HCT116 (cell line): ENCODE results near the gene SMIM21. TPM values are rescaled to one million over a fixed set of nuclear protein-coding genes. Genes with fewer than 3 reads are reported as not detected.

Experiments
- ATAC-seq: fragments of 200-7000 bp; cut with Tn5 transposase; 2 replicates; pipeline ENCODE4 v1.9.1; 2020; ENCODE audit warnings: mild to moderate bottlenecking, moderate library complexity
- BruUV-seq: library from RNA; stranded (reverse); fragments of 400-500 nt; replicated peaks from 2 replicates; lab custom pipeline; 2021; lab: Mats Ljungman, UMichigan
- CTCF ChIA-PET: fragments of 300-600 bp; sonication (Branson Sonifier 250); formaldehyde crosslinking; loops from one replicate; lab custom pipeline; 2021; ENCODE audit warnings: antibody characterized with exemption; lab: Charles Lee
- POLR2A ChIA-PET: fragments of 300-600, 350-600 bp; sonication (Branson Sonifier 250); formaldehyde crosslinking; loops from one replicate; lab custom pipeline; 2021; ENCODE audit warnings: antibody characterized with exemption; lab: Charles Lee
- RAD21 ChIA-PET, 2 experiments: fragments of 300-600 bp; sonication (Branson Sonifier 250); formaldehyde crosslinking; loops; one replicate each; lab custom pipeline; 2023; ENCODE audit warnings: low total read pairs in 2 of 2; ENCODE audit not compliant: uncharacterized antibody in 2 of 2, unreplicated experiment in 2 of 2, low non-redundant PET in 1 of 2; lab: Charles Lee
- DNase-seq: peaks from one replicate; pipeline ENCODE4 v3.0.0-alpha.2; 2010; ENCODE audit warnings: low read depth, low spot score
- H2AFZ ChIP-seq: fragments of 200-600 bp; shearing (Covaris generic), sonication (generic); 2 replicates; pipeline ENCODE4 v1.6.1; 2017; ENCODE audit warnings: low read depth, mixed run types, mixed read lengths, antibody characterized with exemption, low read length; ENCODE audit not compliant: poor library complexity, severe bottlenecking
- H3K27ac ChIP-seq: 2 replicates; pipeline ENCODE4 v1.5.1; 2012; ENCODE audit warnings: low read depth, low read length
- H3K27me3 ChIP-seq: fragments of 200-600 bp; sonication (generic); 2 replicates; pipeline ENCODE4 v1.6.1; 2016; ENCODE audit warnings: mixed run types, low read length, mixed read lengths; ENCODE audit not compliant: insufficient read depth
- H3K36me3 ChIP-seq, 2 experiments: fragments of 200-500 bp in 1 of 2; fragments of 200-600 bp in 1 of 2; sonication (Bioruptor generic) in 1 of 2; sonication (generic) in 1 of 2; 2 replicates each; pipeline versions ENCODE4 v1.5.1 to v1.6.1; 2014 to 2016; ENCODE audit warnings: low read length in 2 of 2, inconsistent platforms in 1 of 2, mixed read lengths in 1 of 2, mixed run types in 1 of 2; ENCODE audit not compliant: insufficient read depth in 2 of 2, control insufficient read depth in 1 of 2
- H3K4me1 ChIP-seq, 2 experiments: fragments of 200-600 bp in 1 of 2; sonication (generic) in 1 of 2; 2 replicates each; pipeline versions ENCODE4 v1.5.1 to v1.6.1; 2012 to 2017; ENCODE audit warnings: low read length in 2 of 2, inconsistent platforms in 1 of 2, mild to moderate bottlenecking in 1 of 2, mixed read lengths in 1 of 2, mixed run types in 1 of 2, moderate library complexity in 1 of 2; ENCODE audit not compliant: insufficient read depth in 2 of 2, control insufficient read depth in 1 of 2
- H3K4me2 ChIP-seq: fragments of 200-600 bp; sonication (generic); 2 replicates; pipeline ENCODE4 v1.6.1; 2017; ENCODE audit warnings: mixed run types, low read length, mixed read lengths
- H3K4me3 ChIP-seq, 2 experiments: fragments of 200-600 bp in 1 of 2; sonication (generic) in 1 of 2; replicated peaks in 1 of 2; 2 replicates each; pipeline ENCODE4 v1.5.1; 2011 to 2016; ENCODE audit warnings: low read length in 2 of 2, control low read depth in 1 of 2, low read depth in 1 of 2, mild to moderate bottlenecking in 1 of 2, mixed read lengths in 1 of 2, mixed run types in 1 of 2
- H3K79me2 ChIP-seq: fragments of 200-600 bp; sonication (generic); 2 replicates; pipeline ENCODE4 v1.6.1; 2017; ENCODE audit warnings: mild to moderate bottlenecking, mixed run types, low read length, moderate library complexity, mixed read lengths; ENCODE audit not compliant: insufficient read depth
- H3K9ac ChIP-seq: fragments of 200-600 bp; sonication (generic); 2 replicates; pipeline ENCODE4 v1.6.1; 2016; ENCODE audit warnings: low read length, mixed read lengths
- H3K9me2 ChIP-seq: fragments of 200-600 bp; sonication (generic), shearing (Covaris generic); 2 replicates; pipeline ENCODE4 v1.6.1; 2017; ENCODE audit warnings: mixed run types, mild to moderate bottlenecking, moderate library complexity; ENCODE audit not compliant: insufficient read depth
- H3K9me3 ChIP-seq, 2 experiments: fragments of 200-500 bp in 1 of 2; fragments of 200-600 bp in 1 of 2; sonication (Bioruptor generic) in 1 of 2; sonication (generic) in 1 of 2; 2 replicates each; pipeline ENCODE4 v1.6.1; 2014 to 2017; ENCODE audit warnings: low read length in 2 of 2, mixed read lengths in 2 of 2, inconsistent platforms in 1 of 2, low read depth in 1 of 2, mild to moderate bottlenecking in 1 of 2, mixed run types in 1 of 2, moderate library complexity in 1 of 2; ENCODE audit not compliant: control insufficient read depth in 1 of 2, insufficient read depth in 1 of 2
- H4K20me1 ChIP-seq: fragments of 200-600 bp; sonication (generic), shearing (Covaris generic); 2 replicates; pipeline ENCODE4 v1.6.1; 2017; ENCODE audit warnings: mixed run types, mild to moderate bottlenecking, moderate library complexity; ENCODE audit not compliant: insufficient read depth
- ATF3 ChIP-seq: IDR thresholded peaks from 2 replicates; pipeline ENCODE4 v1.6.1; 2012
- CEBPB ChIP-seq: IDR thresholded peaks from 2 replicates; pipeline ENCODE4 v1.6.1; 2012; ENCODE audit warnings: low read depth
- CTCF ChIP-seq, 3 experiments: fragments of 200-600 bp in 1 of 3; sonication (generic) in 1 of 3; IDR thresholded peaks in 2 of 3; conservative IDR thresholded peaks in 1 of 3; 2 replicates each; pipeline ENCODE4 v1.5.1; 2012 to 2017; ENCODE audit warnings: low read depth in 2 of 3, low read length in 2 of 3, antibody characterized with exemption in 1 of 3, borderline replicate concordance in 1 of 3, control low read depth in 1 of 3, mild to moderate bottlenecking in 1 of 3, mixed read lengths in 1 of 3, mixed run types in 1 of 3, moderate library complexity in 1 of 3; ENCODE audit not compliant: insufficient read depth in 1 of 3
- FOSL1 ChIP-seq: IDR thresholded peaks from 2 replicates; pipeline ENCODE4 v1.6.1; 2012; ENCODE audit warnings: low read depth
- JUND ChIP-seq: IDR thresholded peaks from 2 replicates; pipeline ENCODE4 v1.6.1; 2012
- POLR2A ChIP-seq: IDR thresholded peaks from 2 replicates; pipeline ENCODE4 v1.7.0; 2011; ENCODE audit warnings: borderline replicate concordance; ENCODE audit not compliant: insufficient read depth, insufficient read length; ENCODE audit errors: extremely low read depth
- RAD21 ChIP-seq: IDR thresholded peaks from 2 replicates; pipeline ENCODE4 v1.6.1; 2012; ENCODE audit warnings: low read depth, mild to moderate bottlenecking
- SIN3A ChIP-seq: IDR thresholded peaks from 2 replicates; pipeline ENCODE4 v1.6.1; 2012; ENCODE audit warnings: low read depth
- SP1 ChIP-seq: IDR thresholded peaks from 2 replicates; pipeline ENCODE4 v1.6.1; 2012; ENCODE audit warnings: low read depth
- TCF7L2 ChIP-seq: IDR thresholded peaks from 2 replicates; pipeline ENCODE4 v1.7.0; 2011; ENCODE audit warnings: borderline replicate concordance, inconsistent platforms; ENCODE audit not compliant: insufficient read depth, insufficient read length; ENCODE audit errors: extremely low read depth
- YY1 ChIP-seq: IDR thresholded peaks from 2 replicates; pipeline ENCODE4 v1.6.1; 2011; ENCODE audit warnings: low read length, low read depth, moderate library complexity, mild to moderate bottlenecking; ENCODE audit not compliant: insufficient replicate concordance; ENCODE audit errors: extremely low read depth
- ZBTB33 ChIP-seq: IDR thresholded peaks from 2 replicates; pipeline ENCODE4 v1.6.1; 2011; ENCODE audit warnings: mild to moderate bottlenecking, low read length, moderate library complexity; ENCODE audit not compliant: insufficient replicate concordance; ENCODE audit errors: extremely low read depth
- ZFX ChIP-seq: fragments of 450-650 bp; IDR thresholded peaks from 2 replicates; pipeline ENCODE4 v1.6.1; 2017
- ZNF274 ChIP-seq: fragments of 200-500 bp; sonication (Bioruptor generic); IDR thresholded peaks from 2 replicates; pipeline ENCODE4 v1.6.1; 2014; ENCODE audit warnings: mild to moderate bottlenecking, low read depth, low read length, inconsistent platforms
- intact Hi-C: fragments of 100-400 bp; cut with micrococcal nuclease; formaldehyde crosslinking; loops from 2 replicates; pipeline ENCODE4 v1.10.0; 2022
- total RNA-seq: library from RNA; stranded (reverse); gene quantifications from one replicate; pipeline ENCODE4 v1.2.1, GENCODE V29; 2021; ENCODE audit not compliant: unreplicated experiment

The SMIM21 gene
- total RNA-seq, 1 experiment from 2014 or later, result not detected

GRCh38 chr18:75441896-75442295 is 14.4 kb upstream of the SMIM21 start:
- Histone ChIP-seq H3K9ac (no peak overlapping the region), H4K20me1 (no peaks in the 10 kb centered on the region), H3K4me1 (no peaks in the 10 kb centered on the region), H3K4me3 (no peak overlapping the region), H3K9me3 (no peaks in the 10 kb centered on the region), H3K9me2 (no peaks in the 10 kb centered on the region), H3K4me2 (no peak overlapping the region), H3K79me2 (no peaks in the 10 kb centered on the region), H3K27ac (no peak overlapping the region), H3K27me3 (no peaks in the 10 kb centered on the region), H2AFZ (no peak overlapping the region), H3K36me3 (no peaks in the 10 kb centered on the region)
- no peak for TF ChIP-seq ATF3
- TF ChIP-seq POLR2A, result no peak
- TF ChIP-seq TCF7L2, result no peak
- no peak for TF ChIP-seq CTCF (IDR thresholded peaks at IDR 0.05 in 2 of 3, conservative IDR thresholded peaks at IDR 0.05 in 1 of 3; ENCODE audit: borderline replicate concordance in 1 of 3, insufficient read depth in 1 of 3, low read depth in 2 of 3, low read length in 2 of 3)
- TF ChIP-seq JUND, result no peak
- TF ChIP-seq SIN3A, result no peak
- no peak for TF ChIP-seq SP1
- TF ChIP-seq FOSL1, result no peak
- TF ChIP-seq YY1, result no peak
- TF ChIP-seq ZNF274, result no peak
- TF ChIP-seq RAD21, result no peak
- no peak for TF ChIP-seq ZFX
- no peak for TF ChIP-seq CEBPB
- TF ChIP-seq ZBTB33, result no peak
- DNase-seq, result no peak
- intact Hi-C loops, result no loop called here
- ChIA-PET RAD21 (no interaction called here), POLR2A (no interaction called here), CTCF (no interaction called here)
- no TSS peak for BruUV-seq
- no peak for ATAC-seq
